ENCODE measurements around the gene SLC4A1. TPM values are rescaled to one million over a fixed set of nuclear protein-coding genes. Genes with fewer than 3 reads are reported as not detected.

SLC4A1 gene
- total RNA-seq, 3 donors from 2014 or later (not counting 1 experiment from before 2014, with no cell fraction given), result not detected

- DNase-seq (peak in 1 of 2 donors; percentile 55), ATAC-seq (peak; percentile 37 to 52 (median 44))
- Histone ChIP-seq H3K4me1 (ENCODE audit: control insufficient read depth, insufficient read depth, low read length) (peaks cover 11% of the 10 kb centered on the region), H3K9me3 (ENCODE audit: control insufficient read depth, insufficient read depth, low read length) (no peaks in the 10 kb centered on the region), H3K27me3 (ENCODE audit: control insufficient read depth, insufficient read depth, low read length) (peaks cover 24% of the 10 kb centered on the region), H3K4me3 (ENCODE audit: low read length) (peak overlapping the region; percentile 23), H3K36me3 (ENCODE audit: control insufficient read depth, insufficient read depth, low read length) (peaks cover 6% of the 10 kb centered on the region), H3K27ac (ENCODE audit: low read length) (no peak overlapping the region)
- peaks cover 29 to 38% of the 10 kb centered on the region in 2 donors for H3K27me3 Mint-ChIP-seq (ENCODE audit: low read depth in 2 of 2)
- peak overlapping the region; percentile 75 for H3K4me3 Mint-ChIP-seq
- H3K4me1 Mint-ChIP-seq, result peaks cover 8 to 13% of the 10 kb centered on the region in 2 donors
- no peak for TF ChIP-seq CTCF (IDR thresholded peaks at IDR 0.05)
- intact Hi-C loops (cut with micrococcal nuclease), result no loop called here
- no peak overlapping the region for H3K27ac Mint-ChIP-seq
- H3K36me3 Mint-ChIP-seq, result no peaks in the 10 kb centered on the region
- 1% methylated on average over 81 of the region's 81 CpGs for WGBS (ENCODE audit: insufficient coverage)
- H3K9me3 Mint-ChIP-seq, result no peaks in the 10 kb centered on the region
These were observed 47.1 kb upstream of the SLC4A1 start for GRCh38 chr17:44314869-44315661.

GRCh38 chr17:44314524-44314868 is 46.6 kb upstream of the SLC4A1 start:
- Histone ChIP-seq H3K4me3 (ENCODE audit: low read length) (no peak overlapping the region), H3K36me3 (ENCODE audit: control insufficient read depth, insufficient read depth, low read length) (peaks cover under 1% of the 10 kb centered on the region), H3K27me3 (ENCODE audit: control insufficient read depth, insufficient read depth, low read length) (peaks cover 24% of the 10 kb centered on the region), H3K27ac (ENCODE audit: low read length) (no peak overlapping the region), H3K9me3 (ENCODE audit: control insufficient read depth, insufficient read depth, low read length) (no peaks in the 10 kb centered on the region), H3K4me1 (ENCODE audit: control insufficient read depth, insufficient read depth, low read length) (peaks cover 12% of the 10 kb centered on the region)
- no peak for DNase-seq
- H3K36me3 Mint-ChIP-seq, result no peaks in the 10 kb centered on the region
- no peak for ATAC-seq
- intact Hi-C loops (cut with micrococcal nuclease), result no loop called here
- H3K9me3 Mint-ChIP-seq, result no peaks in the 10 kb centered on the region
- no peak overlapping the region for H3K27ac Mint-ChIP-seq
- peaks cover 29 to 41% of the 10 kb centered on the region in 2 donors for H3K27me3 Mint-ChIP-seq (ENCODE audit: low read depth in 2 of 2)
- peak overlapping the region; percentile 37 for H3K4me3 Mint-ChIP-seq
- peaks cover 8 to 18% of the 10 kb centered on the region in 2 donors for H3K4me1 Mint-ChIP-seq
- WGBS (ENCODE audit: insufficient coverage), result 43% methylated on average over 5 of the region's 11 CpGs
- no peak for TF ChIP-seq CTCF (IDR thresholded peaks at IDR 0.05)

GRCh38 chr17:44314031-44314430 is 46.1 kb upstream of the SLC4A1 start:
- Histone ChIP-seq H3K27ac (ENCODE audit: low read length) (no peak overlapping the region), H3K4me1 (ENCODE audit: control insufficient read depth, insufficient read depth, low read length) (peaks cover 16% of the 10 kb centered on the region), H3K27me3 (ENCODE audit: control insufficient read depth, insufficient read depth, low read length) (peaks cover 24% of the 10 kb centered on the region), H3K36me3 (ENCODE audit: control insufficient read depth, insufficient read depth, low read length) (no peaks in the 10 kb centered on the region), H3K9me3 (ENCODE audit: control insufficient read depth, insufficient read depth, low read length) (no peaks in the 10 kb centered on the region), H3K4me3 (ENCODE audit: low read length) (no peak overlapping the region)
- ATAC-seq (no peak), DNase-seq (no peak)
- Mint-ChIP-seq H3K9me3 (no peaks in the 10 kb centered on the region), H3K36me3 (no peaks in the 10 kb centered on the region), H3K27me3 (ENCODE audit: low read depth in 2 of 2) (peaks cover 29 to 43% of the 10 kb centered on the region in 2 donors), H3K4me3 (no peak overlapping the region), H3K4me1 (peaks cover 8 to 19% of the 10 kb centered on the region in 2 donors), H3K27ac (no peak overlapping the region)
- intact Hi-C loops (cut with micrococcal nuclease), result no loop called here
- no peak for TF ChIP-seq CTCF (IDR thresholded peaks at IDR 0.05)
- 96% methylated on average over 6 of the region's 7 CpGs for WGBS (ENCODE audit: insufficient coverage)

All from natural killer cell (primary cell).